Kidney (tissue), 14 donors: ENCODE results near the gene PTGFRN. TPM values are rescaled to one million over a fixed set of nuclear protein-coding genes. Genes with fewer than 3 reads are reported as not detected.

ENCODE experiments used
- DNase-seq, 5 donors: peaks; one replicate each; pipeline ENCODE4 v3.0.0-alpha.2; 2013 to 2020
- FAIRE-seq: peaks from 2 replicates; lab custom pipeline; 2012; peaks lifted over from hg19 to GRCh38; lab: Jason Lieb, UNC
- H3K27ac ChIP-seq, 2 donors: one replicate each; pipeline ENCODE4 v1.7.0; 2013; ENCODE audit warnings: low read depth in 2 of 2, low read length in 2 of 2, inconsistent platforms in 1 of 2
- H3K27me3 ChIP-seq: one replicate; pipeline ENCODE4 v1.7.1; 2013; ENCODE audit warnings: low read length, inconsistent platforms; ENCODE audit not compliant: control insufficient read depth, insufficient read depth
- H3K36me3 ChIP-seq, 3 donors: one replicate each; pipeline versions ENCODE4 v1.7.0 to v1.7.1; 2013; ENCODE audit warnings: low read length in 3 of 3, control low read depth in 1 of 3, inconsistent platforms in 1 of 3; ENCODE audit not compliant: insufficient read depth in 3 of 3, control insufficient read depth in 2 of 3
- H3K4me1 ChIP-seq, 3 donors: one replicate each; pipeline versions ENCODE4 v1.7.0 to v1.7.1; 2013; ENCODE audit warnings: low read length in 3 of 3, inconsistent platforms in 1 of 3, low read depth in 1 of 3; ENCODE audit not compliant: control insufficient read depth in 2 of 3, insufficient read depth in 2 of 3
- H3K4me3 ChIP-seq, 3 donors: one replicate each; pipeline versions ENCODE4 v1.7.0 to v1.8.1; 2013; ENCODE audit warnings: low read length in 3 of 3, control low read depth in 1 of 3, inconsistent platforms in 1 of 3
- H3K9ac ChIP-seq, 3 donors: one replicate each; pipeline versions ENCODE4 v1.7.0 to v1.7.1; 2013; ENCODE audit warnings: low read length in 3 of 3, control low read depth in 1 of 3, inconsistent platforms in 1 of 3
- H3K9me3 ChIP-seq, 3 donors: one replicate each; pipeline versions ENCODE4 v1.7.0 to v1.7.1; 2013; ENCODE audit warnings: low read length in 3 of 3, control low read depth in 1 of 3, inconsistent platforms in 1 of 3; ENCODE audit not compliant: control insufficient read depth in 2 of 3, insufficient read depth in 1 of 3
- intact Hi-C: fragments of 100-400 bp; cut with DNase I; formaldehyde crosslinking; loops from one replicate; pipeline ENCODE4 v1.11.1; 2022
- polyA plus RNA-seq: library from polyadenylated mRNA; stranded (reverse); fragments of 350-450 nt; fragmentation: Illumina TruSeq; extraction: RNeasy Lipid Tissue Mini Kit (QIAGEN cat#74804); gene quantifications from one replicate; pipeline ENCODE4 v1.2.3, GENCODE V29; 2014; ENCODE audit warnings: low read depth, low replicate concordance; ENCODE audit not compliant: insufficient read depth
- total RNA-seq: library from RNA; stranded (reverse); fragmentation: NEBNext Ultra II Directional; extraction: Animal tissue kit (Norgen Biotek cat#: 25700); gene quantifications from one replicate; pipeline ENCODE4 v1.2.1, GENCODE V29; 2021
- TF ChIP-seq, protein P1 (sequence below): IDR thresholded peaks from 3 replicates; pipeline ENCODE4 v1.5.1; 2012; ENCODE audit warnings: mild to moderate bottlenecking, moderate library complexity, borderline replicate concordance; ENCODE audit not compliant: insufficient read depth; ENCODE audit errors: extremely low read depth
- donor health status: control.
- donor health status: control.
- donor health status: control.
- donor health status: control.
- donor health status: control.
- donor health status: DM: yes; HTN: yes; CAD: no.
- donor health status: Normal renal cell carcinoma (clear cell type).

PTGFRN gene
- total and polyA plus RNA-seq, 2 donors from 2014 or later, result 16.4 to 44.8 TPM

DNA sequence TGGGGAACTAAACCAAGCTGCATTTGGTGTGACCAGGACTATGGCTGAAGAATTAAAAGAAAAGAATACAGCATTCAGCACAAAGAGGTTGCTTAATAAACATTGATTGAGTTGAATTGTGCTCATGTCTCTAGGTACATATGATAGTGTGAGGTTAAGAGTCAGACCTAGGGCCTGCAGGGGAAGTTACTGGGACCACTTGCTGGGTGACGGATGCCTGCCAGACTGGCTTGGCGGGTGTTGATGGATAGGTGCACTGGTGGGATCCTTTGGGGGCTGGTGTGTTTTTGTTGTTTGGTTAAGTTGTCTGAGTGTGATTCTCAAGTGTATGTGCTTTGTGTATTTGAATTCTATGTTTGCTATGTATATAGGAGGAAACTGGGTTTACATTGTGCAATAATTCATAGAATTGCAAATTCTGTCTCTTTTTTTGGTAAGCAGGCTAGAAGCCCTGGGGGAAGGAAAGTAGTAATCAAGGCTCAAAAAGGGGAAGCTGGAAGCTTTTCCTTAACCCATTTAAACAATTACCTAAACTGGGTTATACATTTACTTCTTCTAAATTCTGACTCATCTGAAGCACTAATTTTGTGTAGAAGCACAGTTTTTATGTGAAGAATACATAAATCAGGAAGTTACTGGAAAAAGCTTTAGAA is 93.6 kb downstream of the PTGFRN start:
- H3K27ac ChIP-seq, result no peak overlapping the region
- no peaks in the 10 kb centered on the region for H3K36me3 ChIP-seq
- peak in 2 of 5 donors; percentile 30 to 36 for DNase-seq
- TF ChIP-seq, protein P1, sequence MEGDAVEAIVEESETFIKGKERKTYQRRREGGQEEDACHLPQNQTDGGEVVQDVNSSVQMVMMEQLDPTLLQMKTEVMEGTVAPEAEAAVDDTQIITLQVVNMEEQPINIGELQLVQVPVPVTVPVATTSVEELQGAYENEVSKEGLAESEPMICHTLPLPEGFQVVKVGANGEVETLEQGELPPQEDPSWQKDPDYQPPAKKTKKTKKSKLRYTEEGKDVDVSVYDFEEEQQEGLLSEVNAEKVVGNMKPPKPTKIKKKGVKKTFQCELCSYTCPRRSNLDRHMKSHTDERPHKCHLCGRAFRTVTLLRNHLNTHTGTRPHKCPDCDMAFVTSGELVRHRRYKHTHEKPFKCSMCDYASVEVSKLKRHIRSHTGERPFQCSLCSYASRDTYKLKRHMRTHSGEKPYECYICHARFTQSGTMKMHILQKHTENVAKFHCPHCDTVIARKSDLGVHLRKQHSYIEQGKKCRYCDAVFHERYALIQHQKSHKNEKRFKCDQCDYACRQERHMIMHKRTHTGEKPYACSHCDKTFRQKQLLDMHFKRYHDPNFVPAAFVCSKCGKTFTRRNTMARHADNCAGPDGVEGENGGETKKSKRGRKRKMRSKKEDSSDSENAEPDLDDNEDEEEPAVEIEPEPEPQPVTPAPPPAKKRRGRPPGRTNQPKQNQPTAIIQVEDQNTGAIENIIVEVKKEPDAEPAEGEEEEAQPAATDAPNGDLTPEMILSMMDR, result no peak
- H3K4me3 ChIP-seq, result no peak overlapping the region
- intact Hi-C loops, result no loop called here
- H3K9me3 ChIP-seq, result no peaks in the 10 kb centered on the region
- FAIRE-seq, result no peak
- H3K27me3 ChIP-seq, result no peaks in the 10 kb centered on the region
- H3K9ac ChIP-seq, result no peak overlapping the region
- no peaks in the 10 kb centered on the region for H3K4me1 ChIP-seq

DNA sequence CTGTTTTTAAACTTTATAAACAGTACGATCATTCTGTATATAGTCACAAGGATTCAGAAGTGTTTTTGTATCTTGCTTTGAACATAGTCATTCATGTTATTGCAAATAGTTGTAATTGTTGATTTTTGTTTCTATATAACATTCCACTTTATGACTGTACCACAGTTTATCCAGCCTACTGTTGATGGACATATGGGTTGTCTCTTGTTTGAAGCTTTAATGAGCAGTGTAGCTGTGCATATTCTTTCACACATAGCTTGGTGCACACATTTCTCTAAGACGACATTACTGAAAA is 98.0 kb downstream of the PTGFRN start:
- H3K36me3 ChIP-seq, result no peaks in the 10 kb centered on the region
- no peak for FAIRE-seq
- peak in 1 of 5 donors; percentile 10 for DNase-seq
- H3K27me3 ChIP-seq, result no peaks in the 10 kb centered on the region
- H3K9me3 ChIP-seq, result no peaks in the 10 kb centered on the region
- TF ChIP-seq, protein P1, result no peak
- H3K4me3 ChIP-seq, result no peak overlapping the region
- intact Hi-C loops, result no loop called here
- no peaks in the 10 kb centered on the region for H3K4me1 ChIP-seq
- H3K9ac ChIP-seq, result no peak overlapping the region
- no peak overlapping the region for H3K27ac ChIP-seq

DNA sequence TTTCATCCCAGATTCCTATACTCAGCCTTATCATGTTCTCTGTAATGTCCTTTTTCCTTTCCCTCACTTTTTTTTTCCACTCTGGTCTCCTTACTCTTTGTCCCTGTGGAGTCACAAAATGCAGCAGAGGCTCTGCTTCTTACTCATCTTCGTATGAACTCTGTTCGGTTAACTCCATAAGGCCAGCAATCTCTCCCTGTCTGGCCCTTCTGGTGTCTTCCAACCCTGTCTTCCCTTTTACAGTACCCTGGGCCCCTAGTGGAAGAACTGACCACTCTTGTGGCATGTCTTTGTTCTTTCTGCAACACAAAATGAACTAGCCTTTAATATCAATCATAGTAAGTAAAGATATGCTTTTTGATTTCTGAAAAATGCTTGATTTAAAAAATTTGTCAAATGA is 98.9 kb downstream of the PTGFRN start:
- DNase-seq (no peak), FAIRE-seq (no peak)
- Histone ChIP-seq H3K4me1 (no peaks in the 10 kb centered on the region), H3K9me3 (no peaks in the 10 kb centered on the region), H3K4me3 (no peak overlapping the region), H3K36me3 (no peaks in the 10 kb centered on the region), H3K27ac (no peak overlapping the region), H3K9ac (no peak overlapping the region), H3K27me3 (no peaks in the 10 kb centered on the region)
- TF ChIP-seq, protein P1, result no peak
- intact Hi-C loops, result no loop called here

DNA sequence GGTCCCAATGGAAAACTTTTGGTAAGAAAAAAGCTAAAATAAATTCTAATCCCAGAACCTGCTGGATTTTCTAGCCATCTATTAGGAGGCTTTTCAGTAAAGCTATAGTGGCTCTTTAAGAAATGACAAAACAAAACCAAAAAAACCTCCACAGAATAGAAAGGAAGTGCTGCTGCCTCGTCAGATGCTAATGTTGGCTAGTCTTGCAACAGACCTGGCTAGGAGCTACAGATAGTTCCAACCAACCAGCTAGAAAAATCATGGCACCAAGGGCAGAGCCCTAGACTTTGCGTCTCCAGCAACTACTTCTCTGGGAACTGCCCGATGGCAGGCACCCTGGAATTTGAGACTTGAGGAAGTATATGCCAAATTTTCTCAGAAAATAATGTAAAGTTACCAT is 99.4 kb downstream of the PTGFRN start:
- Histone ChIP-seq H3K27ac (no peak overlapping the region), H3K27me3 (no peaks in the 10 kb centered on the region), H3K4me1 (no peaks in the 10 kb centered on the region), H3K4me3 (no peak overlapping the region), H3K9me3 (no peaks in the 10 kb centered on the region), H3K9ac (no peak overlapping the region), H3K36me3 (no peaks in the 10 kb centered on the region)
- FAIRE-seq (no peak), DNase-seq (no peak)
- intact Hi-C loops, result no loop called here
- TF ChIP-seq, protein P1, result no peak
